Keratinocyte (primary cell): Measurements from ENCODE around the gene ARFGAP3. TPM values are rescaled to one million over a fixed set of nuclear protein-coding genes. Genes with fewer than 3 reads are reported as not detected.

Source experiments
- DNase-seq: peaks from one replicate; pipeline ENCODE4 v3.0.0-alpha.2; 2011; ENCODE audit warnings: low read depth, missing footprints, low spot score
- FAIRE-seq: peaks from 2 replicates; lab custom pipeline; 2011; peaks lifted over from hg19 to GRCh38; lab: Jason Lieb, UNC
- H2AFZ ChIP-seq: 2 replicates; pipeline ENCODE4 v1.6.0; 2012; ENCODE audit warnings: low read length, control low read depth, inconsistent platforms; ENCODE audit not compliant: control insufficient read depth
- H3K27ac ChIP-seq: 2 replicates; pipeline ENCODE4 v1.5.1; 2011; ENCODE audit warnings: low read length; ENCODE audit not compliant: control insufficient read depth, insufficient read depth
- H3K27me3 ChIP-seq: 3 replicates; pipeline ENCODE4 v1.6.0; 2011; ENCODE audit warnings: low read length; ENCODE audit not compliant: control insufficient read depth, insufficient read depth; ENCODE audit errors: extremely low read depth
- H3K36me3 ChIP-seq, 2 experiments: 2 replicates in 1 of 2; 3 replicates in 1 of 2; pipeline ENCODE4 v1.5.1; 2011; ENCODE audit warnings: low read length in 2 of 2, mild to moderate bottlenecking in 1 of 2; ENCODE audit not compliant: control insufficient read depth in 2 of 2, insufficient read depth in 2 of 2; ENCODE audit errors: extremely low read depth in 1 of 2
- H3K4me1 ChIP-seq: 3 replicates; pipeline ENCODE4 v1.5.1; 2011; ENCODE audit warnings: low read length; ENCODE audit not compliant: control insufficient read depth, insufficient read depth; ENCODE audit errors: extremely low read depth
- H3K4me2 ChIP-seq: 3 replicates; pipeline ENCODE4 v1.6.0; 2011; ENCODE audit warnings: low read depth, low read length; ENCODE audit not compliant: control insufficient read depth, insufficient read depth; ENCODE audit errors: extremely low read depth
- H3K4me3 ChIP-seq, 3 experiments: fragments of 200-600 bp in 1 of 3; sonication (generic) in 1 of 3; 2 replicates in 2 of 3; 3 replicates in 1 of 3; pipeline ENCODE4 v1.5.1; 2011 to 2016; ENCODE audit warnings: low read length in 3 of 3, mild to moderate bottlenecking in 3 of 3, control low read depth in 2 of 3, inconsistent platforms in 1 of 3, low read depth in 1 of 3, mixed read lengths in 1 of 3, mixed run types in 1 of 3, moderate library complexity in 1 of 3; ENCODE audit not compliant: control insufficient read depth in 2 of 3, insufficient read depth in 2 of 3; ENCODE audit errors: extremely low read depth in 1 of 3
- H3K79me2 ChIP-seq: 2 replicates; pipeline ENCODE4 v1.6.0; 2012; ENCODE audit warnings: low read length; ENCODE audit not compliant: control insufficient read depth, insufficient read depth
- H3K9ac ChIP-seq: 3 replicates; pipeline ENCODE4 v1.6.0; 2011; ENCODE audit warnings: low read length; ENCODE audit not compliant: control insufficient read depth, insufficient read depth; ENCODE audit errors: extremely low read depth
- H3K9me1 ChIP-seq: 3 replicates; pipeline ENCODE4 v1.6.0; 2011; ENCODE audit warnings: low read length; ENCODE audit not compliant: control insufficient read depth, insufficient read depth; ENCODE audit errors: extremely low read depth
- H3K9me3 ChIP-seq: 2 replicates; pipeline ENCODE4 v1.5.1; 2012; ENCODE audit warnings: low read depth, low read length; ENCODE audit not compliant: control insufficient read depth
- H4K20me1 ChIP-seq: 3 replicates; pipeline ENCODE4 v1.6.0; 2011; ENCODE audit warnings: low read length; ENCODE audit not compliant: control insufficient read depth, insufficient read depth; ENCODE audit errors: extremely low read depth
- EZH2 ChIP-seq: IDR thresholded peaks from one replicate; pipeline ENCODE4 v1.6.1; 2012; ENCODE audit warnings: inconsistent platforms, mild to moderate bottlenecking, low read length, moderate library complexity
- dilution Hi-C: fragments of 300-500 bp; cut with MboI; formaldehyde crosslinking; loops from one replicate; pipeline ENCODE4 v1.7.0; 2020; ENCODE audit warnings: low sequenced_read_pairs; ENCODE audit not compliant: extremely low pct_ligation_motif_present
- polyA plus RNA-seq, 5 experiments: library from polyadenylated mRNA; depleted of rRNA in 3 of 5; stranded (reverse) in 3 of 5; stranded (forward) in 1 of 5; unstranded in 1 of 5; fragments of >200 nt; gene quantifications; 1 replicate in 1 of 5; 2 replicates in 3 of 5; 3 replicates in 1 of 5; pipeline versions ENCODE4 v1.2.1 to v1.2.3, GENCODE V29; 2011 to 2012; ENCODE audit warnings: missing spikeins in 2 of 5, low read depth in 1 of 5, low replicate concordance in 1 of 5
- TF ChIP-seq, protein P1 (sequence below), 3 experiments: IDR thresholded peaks in 1 of 3; conservative IDR thresholded peaks in 1 of 3; optimal IDR thresholded peaks in 1 of 3; 2 replicates in 2 of 3; 3 replicates in 1 of 3; pipeline versions ENCODE3 to v1.5.1; 2011; ENCODE audit warnings: low read length in 3 of 3, mild to moderate bottlenecking in 3 of 3, moderate library complexity in 2 of 3, control low read depth in 1 of 3, inconsistent platforms in 1 of 3; ENCODE audit not compliant: insufficient read depth in 2 of 3; ENCODE audit errors: extremely low read depth in 1 of 3

The ARFGAP3 gene
- polyA plus RNA-seq, 1 donor (not counting 4 experiments of a cell fraction or from before 2014, with no cell fraction given), result 28.3 TPM

DNA sequence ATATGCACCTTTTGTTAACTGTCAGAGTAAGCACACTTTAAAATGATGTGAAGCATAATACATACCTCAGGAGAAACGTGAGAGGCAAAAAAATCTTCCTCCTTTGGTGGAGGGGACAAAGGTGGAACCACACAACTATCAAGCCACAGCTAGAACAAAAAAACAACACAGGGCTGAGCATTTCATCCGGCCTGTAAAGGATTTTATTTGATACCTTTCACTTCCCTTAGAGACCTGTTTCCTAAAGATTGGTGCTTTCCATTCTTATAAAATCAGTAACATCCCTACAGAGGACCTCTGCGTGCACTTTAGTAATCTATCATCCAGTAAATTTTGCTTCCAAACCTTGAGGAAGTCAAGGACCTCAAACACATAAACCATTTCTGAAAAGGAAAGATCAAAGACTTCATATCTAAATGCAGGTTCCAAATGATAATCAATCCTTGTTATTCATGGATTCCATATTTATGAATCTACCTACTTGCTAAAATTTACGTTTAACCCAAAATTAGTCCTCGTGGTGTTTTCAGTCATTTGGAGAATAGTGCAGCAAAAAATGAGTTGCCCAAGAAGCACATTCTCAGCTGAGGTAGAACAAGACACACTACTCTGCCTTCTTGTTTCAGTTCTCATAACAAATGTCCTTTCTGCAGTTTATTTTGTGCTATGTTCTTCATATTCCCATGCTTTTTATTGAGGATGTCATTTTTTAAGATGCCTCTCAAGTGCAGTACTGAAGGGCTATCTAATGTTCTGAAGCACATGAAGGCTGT lies 22.7 kb downstream of the ARFGAP3 start:
- TF ChIP-seq EZH2, result no peak
- TF ChIP-seq, protein P1, sequence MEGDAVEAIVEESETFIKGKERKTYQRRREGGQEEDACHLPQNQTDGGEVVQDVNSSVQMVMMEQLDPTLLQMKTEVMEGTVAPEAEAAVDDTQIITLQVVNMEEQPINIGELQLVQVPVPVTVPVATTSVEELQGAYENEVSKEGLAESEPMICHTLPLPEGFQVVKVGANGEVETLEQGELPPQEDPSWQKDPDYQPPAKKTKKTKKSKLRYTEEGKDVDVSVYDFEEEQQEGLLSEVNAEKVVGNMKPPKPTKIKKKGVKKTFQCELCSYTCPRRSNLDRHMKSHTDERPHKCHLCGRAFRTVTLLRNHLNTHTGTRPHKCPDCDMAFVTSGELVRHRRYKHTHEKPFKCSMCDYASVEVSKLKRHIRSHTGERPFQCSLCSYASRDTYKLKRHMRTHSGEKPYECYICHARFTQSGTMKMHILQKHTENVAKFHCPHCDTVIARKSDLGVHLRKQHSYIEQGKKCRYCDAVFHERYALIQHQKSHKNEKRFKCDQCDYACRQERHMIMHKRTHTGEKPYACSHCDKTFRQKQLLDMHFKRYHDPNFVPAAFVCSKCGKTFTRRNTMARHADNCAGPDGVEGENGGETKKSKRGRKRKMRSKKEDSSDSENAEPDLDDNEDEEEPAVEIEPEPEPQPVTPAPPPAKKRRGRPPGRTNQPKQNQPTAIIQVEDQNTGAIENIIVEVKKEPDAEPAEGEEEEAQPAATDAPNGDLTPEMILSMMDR (optimal IDR thresholded peaks at IDR 0.05 in 1 of 3, IDR thresholded peaks at IDR 0.05 in 1 of 3, conservative IDR thresholded peaks at IDR 0.05 in 1 of 3; ENCODE audit: extremely low read depth in 1 of 3, insufficient read depth in 2 of 3, low read length in 3 of 3), result no peak
- H3K4me2 ChIP-seq, result no peak overlapping the region
- H3K4me3 ChIP-seq, result no peak overlapping the region
- FAIRE-seq (no peak), DNase-seq (no peak)
- no peak overlapping the region for H3K27ac ChIP-seq
- no peaks in the 10 kb centered on the region for H3K9me1 ChIP-seq
- no peak overlapping the region for H2AFZ ChIP-seq
- H3K36me3 ChIP-seq, result peaks cover 9 to 40% of the 10 kb centered on the region in 2 experiments
- H3K9ac ChIP-seq, result no peak overlapping the region
- H3K27me3 ChIP-seq, result no peaks in the 10 kb centered on the region
- dilution Hi-C loops, result no loop called here
- H4K20me1 ChIP-seq, result no peaks in the 10 kb centered on the region
- no peaks in the 10 kb centered on the region for H3K9me3 ChIP-seq
- no peaks in the 10 kb centered on the region for H3K4me1 ChIP-seq
- H3K79me2 ChIP-seq, result no peaks in the 10 kb centered on the region

DNA sequence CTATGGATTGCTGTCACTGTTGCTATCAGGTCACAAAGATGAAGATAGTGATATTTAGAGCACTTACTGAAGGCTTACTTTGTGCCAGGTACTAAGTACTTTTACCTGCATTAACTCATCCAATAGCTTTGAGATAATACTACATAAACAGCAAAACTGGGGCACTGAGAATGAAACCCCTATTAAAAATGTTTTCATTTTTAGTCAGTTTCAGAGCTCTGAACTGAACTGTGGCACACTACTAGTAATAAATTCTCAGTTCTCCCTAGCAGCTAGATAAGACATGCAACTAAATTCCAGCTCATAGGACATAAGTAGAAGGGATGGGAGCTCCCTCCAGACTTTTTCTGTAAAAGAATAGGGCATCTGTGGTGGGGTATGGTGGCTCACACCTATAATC lies 24.0 kb downstream of the ARFGAP3 start:
- DNase-seq, result no peak
- Histone ChIP-seq H3K36me3 (peaks cover 11 to 37% of the 10 kb centered on the region in 2 experiments), H3K9me1 (no peaks in the 10 kb centered on the region), H3K27me3 (no peaks in the 10 kb centered on the region), H4K20me1 (no peaks in the 10 kb centered on the region), H2AFZ (no peak overlapping the region), H3K4me1 (no peaks in the 10 kb centered on the region), H3K27ac (no peak overlapping the region), H3K9ac (no peak overlapping the region), H3K4me2 (no peak overlapping the region), H3K9me3 (no peaks in the 10 kb centered on the region), H3K79me2 (no peaks in the 10 kb centered on the region), H3K4me3 (no peak overlapping the region)
- TF ChIP-seq, protein P1 (optimal IDR thresholded peaks at IDR 0.05 in 1 of 3, IDR thresholded peaks at IDR 0.05 in 1 of 3, conservative IDR thresholded peaks at IDR 0.05 in 1 of 3; ENCODE audit: extremely low read depth in 1 of 3, insufficient read depth in 2 of 3, low read length in 3 of 3), result no peak
- TF ChIP-seq EZH2, result no peak
- FAIRE-seq, result no peak
- dilution Hi-C loops, result no loop called here
